ENCODE measurements around the gene RALGAPA2. TPM values are rescaled to one million over a fixed set of nuclear protein-coding genes. Genes with fewer than 3 reads are reported as not detected.
"Not testable (repeated sequence)": the region's sequence is repeated elsewhere in the genome, so short reads cannot be mapped to it uniquely, and the experiment has no call there.

RALGAPA2 gene
- total RNA-seq, 1 experiment from 2014 or later, result 9.8 TPM

GRCh38 chr20:20358801-20359200 lies 353.6 kb downstream of the RALGAPA2 start:
- Mint-ChIP-seq H3K4me3 (ENCODE audit: unreplicated experiment) (no peak overlapping the region), H3K27me3 (ENCODE audit: insufficient read depth, unreplicated experiment) (peaks cover 40% of the 10 kb centered on the region), H3K36me3 (ENCODE audit: insufficient read depth, unreplicated experiment) (no peaks in the 10 kb centered on the region), H3K9me3 (ENCODE audit: unreplicated experiment) (no peaks in the 10 kb centered on the region), H3K4me1 (ENCODE audit: insufficient read depth, unreplicated experiment) (peaks cover 22% of the 10 kb centered on the region), H3K27ac (ENCODE audit: low read depth, unreplicated experiment) (no peak overlapping the region)
- no peak for DNase-seq (ENCODE audit: unreplicated experiment)
- intact Hi-C loops (cut with micrococcal nuclease), result no loop called here
- TF ChIP-seq, protein P1, sequence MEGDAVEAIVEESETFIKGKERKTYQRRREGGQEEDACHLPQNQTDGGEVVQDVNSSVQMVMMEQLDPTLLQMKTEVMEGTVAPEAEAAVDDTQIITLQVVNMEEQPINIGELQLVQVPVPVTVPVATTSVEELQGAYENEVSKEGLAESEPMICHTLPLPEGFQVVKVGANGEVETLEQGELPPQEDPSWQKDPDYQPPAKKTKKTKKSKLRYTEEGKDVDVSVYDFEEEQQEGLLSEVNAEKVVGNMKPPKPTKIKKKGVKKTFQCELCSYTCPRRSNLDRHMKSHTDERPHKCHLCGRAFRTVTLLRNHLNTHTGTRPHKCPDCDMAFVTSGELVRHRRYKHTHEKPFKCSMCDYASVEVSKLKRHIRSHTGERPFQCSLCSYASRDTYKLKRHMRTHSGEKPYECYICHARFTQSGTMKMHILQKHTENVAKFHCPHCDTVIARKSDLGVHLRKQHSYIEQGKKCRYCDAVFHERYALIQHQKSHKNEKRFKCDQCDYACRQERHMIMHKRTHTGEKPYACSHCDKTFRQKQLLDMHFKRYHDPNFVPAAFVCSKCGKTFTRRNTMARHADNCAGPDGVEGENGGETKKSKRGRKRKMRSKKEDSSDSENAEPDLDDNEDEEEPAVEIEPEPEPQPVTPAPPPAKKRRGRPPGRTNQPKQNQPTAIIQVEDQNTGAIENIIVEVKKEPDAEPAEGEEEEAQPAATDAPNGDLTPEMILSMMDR (IDR thresholded peaks at IDR 0.05; ENCODE audit: unreplicated experiment), result no peak
- BruUV-seq (replicated peaks), result no TSS peak
- ChIA-PET POLR2A (interaction anchor here (0.6 kb wide), 1 partner anchor 92 kb away, joined by 3 read pairs; no protein-coding TSS in a partner anchor), CTCF (interaction anchor here (0.8 to 3.1 kb wide), 5 partner anchors 14 to 207 kb away, joined by 3 to 13 read pairs (median 3); no protein-coding TSS in a partner anchor)

GRCh38 chr20:20355503-20355902 lies 356.9 kb downstream of the RALGAPA2 start:
- intact Hi-C loops (cut with micrococcal nuclease); H3K36me3 Mint-ChIP-seq (ENCODE audit: insufficient read depth, unreplicated experiment); CTCF ChIA-PET; H3K9me3 Mint-ChIP-seq (ENCODE audit: unreplicated experiment); H3K4me3 Mint-ChIP-seq (ENCODE audit: unreplicated experiment); DNase-seq (ENCODE audit: unreplicated experiment); BruUV-seq (replicated peaks); POLR2A ChIA-PET; H3K27ac Mint-ChIP-seq (ENCODE audit: low read depth, unreplicated experiment); H3K27me3 Mint-ChIP-seq (ENCODE audit: insufficient read depth, unreplicated experiment); H3K4me1 Mint-ChIP-seq (ENCODE audit: insufficient read depth, unreplicated experiment): not testable (repeated sequence)

GRCh38 chr20:20353576-20353975 lies 358.9 kb downstream of the RALGAPA2 start:
- CTCF ChIA-PET, result no interaction called here
- no peaks in the 10 kb centered on the region for H3K27me3 Mint-ChIP-seq (ENCODE audit: insufficient read depth, unreplicated experiment)
- no peaks in the 10 kb centered on the region for H3K4me1 Mint-ChIP-seq (ENCODE audit: insufficient read depth, unreplicated experiment)
- H3K4me3 Mint-ChIP-seq (ENCODE audit: unreplicated experiment), result no peak overlapping the region
- BruUV-seq (replicated peaks), result no TSS peak
- H3K36me3 Mint-ChIP-seq (ENCODE audit: insufficient read depth, unreplicated experiment), result no peaks in the 10 kb centered on the region
- DNase-seq (ENCODE audit: unreplicated experiment), result no peak
- POLR2A ChIA-PET, result no interaction called here
- intact Hi-C loops (cut with micrococcal nuclease), result no loop called here
- no peak overlapping the region for H3K27ac Mint-ChIP-seq (ENCODE audit: low read depth, unreplicated experiment)
- peaks cover 8% of the 10 kb centered on the region for H3K9me3 Mint-ChIP-seq (ENCODE audit: unreplicated experiment)
- TF ChIP-seq, protein P1 (IDR thresholded peaks at IDR 0.05; ENCODE audit: unreplicated experiment), result no peak

GRCh38 chr20:20344476-20344875 lies 368.0 kb downstream of the RALGAPA2 start:
- no peaks in the 10 kb centered on the region for H3K9me3 Mint-ChIP-seq (ENCODE audit: unreplicated experiment)
- CTCF ChIA-PET, result interaction anchor here (1.0 kb wide), 1 partner anchor 248 kb away, joined by 3 read pairs; no protein-coding TSS in a partner anchor
- DNase-seq (ENCODE audit: unreplicated experiment), result no peak
- no TSS peak for BruUV-seq (replicated peaks)
- intact Hi-C loops (cut with micrococcal nuclease), result no loop called here
- H3K27ac Mint-ChIP-seq (ENCODE audit: low read depth, unreplicated experiment), result no peak overlapping the region
- no peaks in the 10 kb centered on the region for H3K4me1 Mint-ChIP-seq (ENCODE audit: insufficient read depth, unreplicated experiment)
- POLR2A ChIA-PET, result no interaction called here
- H3K36me3 Mint-ChIP-seq (ENCODE audit: insufficient read depth, unreplicated experiment), result no peaks in the 10 kb centered on the region
- no peak overlapping the region for H3K4me3 Mint-ChIP-seq (ENCODE audit: unreplicated experiment)
- H3K27me3 Mint-ChIP-seq (ENCODE audit: insufficient read depth, unreplicated experiment), result peaks cover 15% of the 10 kb centered on the region
- TF ChIP-seq, protein P1 (IDR thresholded peaks at IDR 0.05; ENCODE audit: unreplicated experiment), result no peak

GRCh38 chr20:20343932-20344331 lies 368.5 kb downstream of the RALGAPA2 start:
- H3K36me3 Mint-ChIP-seq (ENCODE audit: insufficient read depth, unreplicated experiment), result no peaks in the 10 kb centered on the region
- no TSS peak for BruUV-seq (replicated peaks)
- DNase-seq (ENCODE audit: unreplicated experiment), result no peak
- intact Hi-C loops (cut with micrococcal nuclease), result no loop called here
- peaks cover 15% of the 10 kb centered on the region for H3K27me3 Mint-ChIP-seq (ENCODE audit: insufficient read depth, unreplicated experiment)
- POLR2A ChIA-PET, result no interaction called here
- CTCF ChIA-PET, result interaction anchor here (0.6 to 1.0 kb wide), 2 partner anchors 249 to 289 kb away, joined by 3 read pairs; no protein-coding TSS in a partner anchor
- H3K4me1 Mint-ChIP-seq (ENCODE audit: insufficient read depth, unreplicated experiment), result no peaks in the 10 kb centered on the region
- no peak overlapping the region for H3K27ac Mint-ChIP-seq (ENCODE audit: low read depth, unreplicated experiment)
- no peaks in the 10 kb centered on the region for H3K9me3 Mint-ChIP-seq (ENCODE audit: unreplicated experiment)
- TF ChIP-seq, protein P1 (IDR thresholded peaks at IDR 0.05; ENCODE audit: unreplicated experiment), result no peak
- H3K4me3 Mint-ChIP-seq (ENCODE audit: unreplicated experiment), result no peak overlapping the region

Measured in MCF 10A (cell line).